Upper lobe of left lung (tissue), 6 donors: ENCODE results near the gene PCBP4. TPM values are rescaled to one million over a fixed set of nuclear protein-coding genes. Genes with fewer than 3 reads are reported as not detected.

ENCODE experiments used
- ATAC-seq, 2 donors: fragments of 200-7000 bp; cut with Tn5 transposase; one replicate each; pipeline ENCODE4 v1.9.1; 2022; ENCODE audit warnings: mild to moderate bottlenecking in 2 of 2, moderate library complexity in 2 of 2; ENCODE audit not compliant: low FRiP score in 2 of 2
- DNase-seq, 2 donors: peaks; one replicate each; pipeline ENCODE4 v3.0.0-alpha.2; 2019 to 2020
- H3K27ac ChIP-seq, 4 donors: fragments of 200-600 bp; sonication (generic); one replicate each; pipeline ENCODE4 v1.5.1; 2016 to 2019
- H3K27me3 ChIP-seq, 4 donors: fragments of 200-600 bp; sonication (generic); one replicate each; pipeline ENCODE4 v1.5.1; 2017 to 2019
- H3K36me3 ChIP-seq, 4 donors: fragments of 200-600 bp; sonication (generic); one replicate each; pipeline ENCODE4 v1.5.1; 2016 to 2019
- H3K4me1 ChIP-seq, 4 donors: fragments of 200-600 bp; sonication (generic); one replicate each; pipeline ENCODE4 v1.5.1; 2018 to 2019
- H3K4me3 ChIP-seq, 4 donors: fragments of 200-600 bp; sonication (generic); one replicate each; pipeline ENCODE4 v1.5.1; 2017 to 2019; ENCODE audit warnings: mild to moderate bottlenecking in 2 of 4, moderate library complexity in 1 of 4
- H3K9me3 ChIP-seq, 4 donors: fragments of 200-600 bp; sonication (generic); one replicate each; pipeline ENCODE4 v1.5.1; 2018 to 2019
- CTCF ChIP-seq, 6 experiments: fragments of 450-650 bp in 4 of 6; fragments of 200-600 bp in 2 of 6; sonication (generic) in 2 of 6; IDR thresholded peaks; one replicate each; pipeline ENCODE4 v1.5.1; 2016 to 2019; ENCODE audit warnings: antibody characterized with exemption in 6 of 6
- EP300 ChIP-seq, 4 donors: sonication (generic); formaldehyde crosslinking; IDR thresholded peaks; one replicate each; pipeline ENCODE4 v1.5.1; 2017; ENCODE audit warnings: antibody characterized with exemption in 4 of 4, control low read depth in 2 of 4
- POLR2A ChIP-seq, 4 donors: fragments of 450-650 bp; IDR thresholded peaks; one replicate each; pipeline ENCODE4 v1.5.1; 2016 to 2017; ENCODE audit warnings: antibody characterized with exemption in 4 of 4, mild to moderate bottlenecking in 2 of 4
- POLR2AphosphoS5 ChIP-seq, 2 donors: sonication (generic); formaldehyde crosslinking; IDR thresholded peaks; one replicate each; pipeline ENCODE4 v1.5.1; 2017; ENCODE audit warnings: antibody characterized with exemption in 2 of 2
- WGBS, 2 donors: methylation state at CpG; one replicate each; pipeline ENCODE4 v1.1.5; 2017 to 2018; 5-methylcytosine and 5-hydroxymethylcytosine counted together
- total RNA-seq, 6 donors: library from RNA; depleted of rRNA in 4 of 6; stranded (reverse); fragments of >200 nt in 4 of 6; gene quantifications; one replicate each; pipeline versions ENCODE4 v1.1.0 to v1.2.1, GENCODE V29; 2016 to 2021
- donor health status: DM: no; HTN: no; CAD: no; lungs with moderate emphysema.
- donor health status: DM: no; HTN: yes; CAD: no; lungs with severe emphysema.

Gene PCBP4
- total RNA-seq, 6 donors from 2014 or later = 22.7 to 53.4 (median 37.7) TPM

GRCh38 chr3:51955175-51955892, 11.9 kb downstream of the PCBP4 start, which contains the start of gene GPR62:
Gene GPR62, plus strand, starts transcription at chr3:51955381. Its CDS starts 272 bp downstream, at chr3:51955653.
- Histone ChIP-seq H3K27ac (peak within 1 kb of the TSS; percentile 39 to 64 (median 54)), H3K4me3 (peak within 1 kb of the TSS in 3 of 4 donors; percentile 31 to 57 (median 54)), H3K27me3 (peaks cover 0 to 9% (median 0%) of the 10 kb centered on the region in 4 donors), H3K36me3 (peaks cover 0 to 22% (median 10%) of the 10 kb centered on the region in 4 donors), H3K4me1 (peaks cover 6 to 18% (median 10%) of the 10 kb centered on the region in 4 donors), H3K9me3 (no peaks in the 10 kb centered on the region)
- no peak for ATAC-seq
- 48 to 62% methylated on average over 3 to 14 of the region's 33 CpGs for WGBS, 2 donors
- peak in 1 of 2 donors; percentile 70 for DNase-seq
- no peak for TF ChIP-seq EP300 (IDR thresholded peaks at IDR 0.05)
- no peak for TF ChIP-seq POLR2A (IDR thresholded peaks at IDR 0.05)
- no peak for TF ChIP-seq CTCF (IDR thresholded peaks at IDR 0.05)
- no peak for TF ChIP-seq POLR2AphosphoS5 (IDR thresholded peaks at IDR 0.05)

- H3K27me3 ChIP-seq = peaks cover 0 to 9% (median 0%) of the 10 kb centered on the region in 4 donors
- H3K4me1 ChIP-seq = peaks cover 6 to 18% (median 10%) of the 10 kb centered on the region in 4 donors
- DNase-seq = no peak
- WGBS, 2 donors = 88 to 91% methylated on average over 1 of the region's 1 CpG
- no peaks in the 10 kb centered on the region for H3K9me3 ChIP-seq
- H3K4me3 ChIP-seq = no peak overlapping the region
- TF ChIP-seq POLR2A (IDR thresholded peaks at IDR 0.05) (no peak), EP300 (IDR thresholded peaks at IDR 0.05) (no peak), CTCF (IDR thresholded peaks at IDR 0.05) (no peak), POLR2AphosphoS5 (IDR thresholded peaks at IDR 0.05) (no peak)
- no peak for ATAC-seq
- H3K27ac ChIP-seq = no peak overlapping the region
- H3K36me3 ChIP-seq = peaks cover 0 to 16% (median 7%) of the 10 kb centered on the region in 4 donors
Measured at GRCh38 chr3:51954713-51955112, 12.5 kb downstream of the PCBP4 start.

DNA sequence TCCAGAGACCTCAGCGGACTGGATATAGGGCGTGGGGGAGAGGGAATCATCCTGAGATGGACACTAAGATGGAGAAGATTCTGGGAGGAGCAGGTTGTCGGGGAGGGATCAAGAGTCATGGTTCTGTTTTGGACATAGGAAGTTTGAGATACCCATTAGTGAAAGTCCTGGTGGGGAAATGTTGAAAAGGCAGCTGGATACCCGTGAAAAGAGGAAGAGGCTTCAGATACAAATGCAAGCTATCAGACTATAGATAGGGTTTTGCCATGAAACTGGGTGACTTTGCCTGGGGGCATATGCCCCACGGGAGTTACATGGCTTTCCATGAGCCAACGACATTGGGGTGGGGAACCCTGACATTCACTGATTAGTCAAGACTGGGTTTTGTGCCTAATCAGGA, 13.1 kb downstream of the PCBP4 start:
- 69 to 70% methylated on average over 6 of the region's 6 CpGs for WGBS, 2 donors
- peaks cover 0 to 12% (median 6%) of the 10 kb centered on the region in 4 donors for H3K36me3 ChIP-seq
- H3K9me3 ChIP-seq = no peaks in the 10 kb centered on the region
- H3K4me3 ChIP-seq = no peak overlapping the region
- peaks cover 0 to 9% (median 0%) of the 10 kb centered on the region in 4 donors for H3K27me3 ChIP-seq
- H3K27ac ChIP-seq = no peak overlapping the region
- H3K4me1 ChIP-seq = peaks cover 6 to 18% (median 10%) of the 10 kb centered on the region in 4 donors
- no peak for DNase-seq
- no peak for ATAC-seq
- no peak for TF ChIP-seq EP300 (IDR thresholded peaks at IDR 0.05)
- no peak for TF ChIP-seq POLR2A (IDR thresholded peaks at IDR 0.05)
- TF ChIP-seq POLR2AphosphoS5 (IDR thresholded peaks at IDR 0.05) = no peak
- no peak for TF ChIP-seq CTCF (IDR thresholded peaks at IDR 0.05)

GRCh38 chr3:51953445-51953844, 13.8 kb downstream of the PCBP4 start:
- WGBS, 2 donors = 66 to 78% methylated on average over 3 of the region's 3 CpGs
- peaks cover 0 to 9% (median 0%) of the 10 kb centered on the region in 4 donors for H3K27me3 ChIP-seq
- no peak overlapping the region for H3K27ac ChIP-seq
- no peak overlapping the region for H3K4me3 ChIP-seq
- TF ChIP-seq EP300 (IDR thresholded peaks at IDR 0.05) = no peak
- TF ChIP-seq POLR2A (IDR thresholded peaks at IDR 0.05) = no peak
- no peak for TF ChIP-seq POLR2AphosphoS5 (IDR thresholded peaks at IDR 0.05)
- ATAC-seq = peak in 1 of 2 donors; percentile 44
- H3K4me1 ChIP-seq = peaks cover 6 to 18% (median 10%) of the 10 kb centered on the region in 4 donors
- no peak for DNase-seq
- H3K36me3 ChIP-seq = peaks cover 0 to 7% (median 3%) of the 10 kb centered on the region in 4 donors
- no peaks in the 10 kb centered on the region for H3K9me3 ChIP-seq

GRCh38 chr3:51950899-51951298, 16.4 kb downstream of the PCBP4 start:
- DNase-seq = no peak
- H3K4me3 ChIP-seq = no peak overlapping the region
- WGBS, 2 donors = 82 to 89% methylated on average over 2 of the region's 2 CpGs
- peaks cover 0 to 3% (median 0%) of the 10 kb centered on the region in 4 donors for H3K27me3 ChIP-seq
- ATAC-seq = no peak
- H3K4me1 ChIP-seq = peaks cover 0 to 8% (median 4%) of the 10 kb centered on the region in 4 donors
- TF ChIP-seq POLR2AphosphoS5 (IDR thresholded peaks at IDR 0.05) = no peak
- no peak for TF ChIP-seq CTCF (IDR thresholded peaks at IDR 0.05)
- no peak for TF ChIP-seq POLR2A (IDR thresholded peaks at IDR 0.05)
- peaks cover 0 to 6% (median 2%) of the 10 kb centered on the region in 4 donors for H3K36me3 ChIP-seq
- no peak overlapping the region for H3K27ac ChIP-seq
- H3K9me3 ChIP-seq = no peaks in the 10 kb centered on the region
